ENCODE measurements around the gene ARID1B. TPM values are rescaled to one million over a fixed set of nuclear protein-coding genes. Genes with fewer than 3 reads are reported as not detected.
A peak's percentile ranks its signal among the peaks of the same experiment; 100 is the strongest.

ARID1B gene
- total and polyA plus RNA-seq, 9 of the 15 experiments (the other 6 are each of a cell fraction or from before 2014, with no cell fraction given) = 12.5 to 50.5 (median 25.8) TPM

DNA sequence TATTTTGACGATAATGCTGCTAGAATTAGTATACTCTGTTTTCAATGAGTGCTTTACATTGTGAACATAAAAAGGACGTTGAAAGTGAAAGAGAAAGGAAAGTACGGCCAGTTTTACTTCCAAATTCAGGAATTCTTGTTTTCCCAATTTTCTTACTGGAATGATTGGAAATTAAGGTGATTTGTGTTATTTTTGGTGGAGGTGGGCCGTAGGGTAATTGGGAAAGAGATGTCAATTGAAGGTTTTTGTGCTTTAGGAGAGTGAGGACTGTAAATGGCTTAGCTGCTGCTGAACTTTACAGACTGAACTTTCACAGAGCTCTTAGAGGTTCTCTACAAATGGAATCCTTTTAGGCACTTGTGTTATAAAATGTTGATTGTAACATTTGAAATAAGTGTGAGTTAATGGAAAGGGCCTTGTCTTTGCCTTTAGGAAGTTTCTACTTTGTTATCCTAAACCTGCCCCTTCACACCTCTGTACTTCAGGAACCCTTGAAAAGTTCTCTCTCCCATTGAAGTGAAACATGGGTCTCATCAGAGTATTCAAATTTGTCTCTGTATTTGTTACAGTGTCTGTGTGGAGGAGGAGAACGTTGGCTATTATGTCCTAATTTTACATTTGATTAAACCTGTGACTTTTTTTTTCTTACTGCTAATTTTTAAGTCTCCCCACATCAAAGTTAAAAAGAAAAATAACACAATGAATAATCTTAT lies 256.4 kb downstream of the ARID1B start:
- CTCF ChIA-PET (ENCODE audit: low intra/inter-chr PET ratio) = interaction anchor here (0.6 to 3.9 kb wide), 4 partner anchors 45 to 470 kb away, joined by 4 to 35 read pairs (median 7); no protein-coding TSS in a partner anchor
- Histone ChIP-seq H3K27ac (ENCODE audit: extremely low read depth, low read depth, low read length) (no peak overlapping the region), H3K9ac (ENCODE audit: insufficient read depth in 1 of 2, low read depth in 2 of 2, low read length in 2 of 2) (no peak overlapping the region), H3K36me3 (ENCODE audit: control insufficient read depth, insufficient read depth, low read length) (no peaks in the 10 kb centered on the region), H3K4me2 (ENCODE audit: insufficient read depth, low read length) (peak overlapping the region; percentile 23; the same call in 1 of the 2 replicates), H3K9me3 (replicated peaks; ENCODE audit: control insufficient read depth, insufficient read depth, low read depth, low read length) (no peaks in the 10 kb centered on the region), H3K27me3 (ENCODE audit: control insufficient read depth in 2 of 2, insufficient read depth in 2 of 2, low read length in 2 of 2) (no peaks in the 10 kb centered on the region), H3K79me2 (ENCODE audit: control insufficient read depth, insufficient read depth, low read length) (peaks cover 24% of the 10 kb centered on the region), H4K20me1 (replicated peaks; ENCODE audit: control insufficient read depth, insufficient read depth, low read length) (0 out of 2 replicates have a peak, but pooled peaks cover 5% of the 10 kb centered on the region), H3K4me1 (replicated peaks in 1 of 2; ENCODE audit: control insufficient read depth in 2 of 2, insufficient read depth in 2 of 2, low read length in 2 of 2) (no peaks in the 10 kb centered on the region; a peak in 3 of 5 replicates), H3K4me3 (no peak overlapping the region), H3K9me1 (ENCODE audit: control insufficient read depth, insufficient read depth, low read length) (no peaks in the 10 kb centered on the region), H2AFZ (ENCODE audit: low read depth, low read length) (no peak overlapping the region)
- DNase-seq (ENCODE audit: extremely low read depth in 1 of 4, low spot score in 3 of 4) (no peak), ATAC-seq (peak; percentile 52), FAIRE-seq (peak; percentile 69)
- POLR2A ChIA-PET = interaction anchor here (1.1 to 2.4 kb wide), 4 partner anchors 9 to 12 kb away, joined by 3 to 13 read pairs (median 4); no protein-coding TSS in a partner anchor
- intact Hi-C loops (cut with micrococcal nuclease) = loop anchor here (1.0 to 10.0 kb wide), 3 partner anchors 121 to 239 kb away; no protein-coding TSS in a partner anchor
- TF ChIP-seq NR1H2 (CRISPR knock-in tag; IDR thresholded peaks at IDR 0.05) (no peak), TBL1XR1 (IDR thresholded peaks at IDR 0.05; ENCODE audit: low read length in 2 of 2) (no peak), GABPB1 (CRISPR knock-in tag; IDR thresholded peaks at IDR 0.05) (no peak), ZNF589 (CRISPR knock-in tag; IDR thresholded peaks at IDR 0.05; ENCODE audit: low read depth) (no peak), GABPA (tag; conservative IDR thresholded peaks at IDR 0.05; ENCODE audit: low read depth) (no peak), BHLHE40 (IDR thresholded peaks at IDR 0.05; ENCODE audit: low read length) (no peak), PTBP1 (IDR thresholded peaks at IDR 0.05; ENCODE audit: low read depth, low read length) (no peak), ZNF282 (CRISPR knock-in tag; IDR thresholded peaks at IDR 0.05) (no peak), SMAD4 (CRISPR knock-in tag; conservative IDR thresholded peaks at IDR 0.05) (no peak), CHCHD3 (CRISPR knock-in tag; IDR thresholded peaks at IDR 0.05) (no peak), ATF1 (CRISPR knock-in tag; IDR thresholded peaks at IDR 0.05) (no peak), ATF1 (tag; IDR thresholded peaks at IDR 0.05) (no peak), TCF3 (CRISPR knock-in tag; IDR thresholded peaks at IDR 0.05) (no peak)
- TF ChIP-seq, protein P1, sequence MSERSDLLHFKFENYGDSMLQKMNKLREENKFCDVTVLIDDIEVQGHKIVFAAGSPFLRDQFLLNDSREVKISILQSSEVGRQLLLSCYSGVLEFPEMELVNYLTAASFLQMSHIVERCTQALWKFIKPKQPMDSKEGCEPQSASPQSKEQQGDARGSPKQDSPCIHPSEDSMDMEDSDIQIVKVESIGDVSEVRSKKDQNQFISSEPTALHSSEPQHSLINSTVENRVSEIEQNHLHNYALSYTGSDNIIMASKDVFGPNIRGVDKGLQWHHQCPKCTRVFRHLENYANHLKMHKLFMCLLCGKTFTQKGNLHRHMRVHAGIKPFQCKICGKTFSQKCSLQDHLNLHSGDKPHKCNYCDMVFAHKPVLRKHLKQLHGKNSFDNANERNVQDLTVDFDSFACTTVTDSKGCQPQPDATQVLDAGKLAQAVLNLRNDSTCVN (CRISPR knock-in tag; IDR thresholded peaks at IDR 0.05) = no peak
- TF ChIP-seq, protein P2, sequence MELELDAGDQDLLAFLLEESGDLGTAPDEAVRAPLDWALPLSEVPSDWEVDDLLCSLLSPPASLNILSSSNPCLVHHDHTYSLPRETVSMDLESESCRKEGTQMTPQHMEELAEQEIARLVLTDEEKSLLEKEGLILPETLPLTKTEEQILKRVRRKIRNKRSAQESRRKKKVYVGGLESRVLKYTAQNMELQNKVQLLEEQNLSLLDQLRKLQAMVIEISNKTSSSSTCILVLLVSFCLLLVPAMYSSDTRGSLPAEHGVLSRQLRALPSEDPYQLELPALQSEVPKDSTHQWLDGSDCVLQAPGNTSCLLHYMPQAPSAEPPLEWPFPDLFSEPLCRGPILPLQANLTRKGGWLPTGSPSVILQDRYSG (tag; conservative IDR thresholded peaks at IDR 0.05; ENCODE audit: low read depth) = no peak
- TF ChIP-seq, protein P3, sequence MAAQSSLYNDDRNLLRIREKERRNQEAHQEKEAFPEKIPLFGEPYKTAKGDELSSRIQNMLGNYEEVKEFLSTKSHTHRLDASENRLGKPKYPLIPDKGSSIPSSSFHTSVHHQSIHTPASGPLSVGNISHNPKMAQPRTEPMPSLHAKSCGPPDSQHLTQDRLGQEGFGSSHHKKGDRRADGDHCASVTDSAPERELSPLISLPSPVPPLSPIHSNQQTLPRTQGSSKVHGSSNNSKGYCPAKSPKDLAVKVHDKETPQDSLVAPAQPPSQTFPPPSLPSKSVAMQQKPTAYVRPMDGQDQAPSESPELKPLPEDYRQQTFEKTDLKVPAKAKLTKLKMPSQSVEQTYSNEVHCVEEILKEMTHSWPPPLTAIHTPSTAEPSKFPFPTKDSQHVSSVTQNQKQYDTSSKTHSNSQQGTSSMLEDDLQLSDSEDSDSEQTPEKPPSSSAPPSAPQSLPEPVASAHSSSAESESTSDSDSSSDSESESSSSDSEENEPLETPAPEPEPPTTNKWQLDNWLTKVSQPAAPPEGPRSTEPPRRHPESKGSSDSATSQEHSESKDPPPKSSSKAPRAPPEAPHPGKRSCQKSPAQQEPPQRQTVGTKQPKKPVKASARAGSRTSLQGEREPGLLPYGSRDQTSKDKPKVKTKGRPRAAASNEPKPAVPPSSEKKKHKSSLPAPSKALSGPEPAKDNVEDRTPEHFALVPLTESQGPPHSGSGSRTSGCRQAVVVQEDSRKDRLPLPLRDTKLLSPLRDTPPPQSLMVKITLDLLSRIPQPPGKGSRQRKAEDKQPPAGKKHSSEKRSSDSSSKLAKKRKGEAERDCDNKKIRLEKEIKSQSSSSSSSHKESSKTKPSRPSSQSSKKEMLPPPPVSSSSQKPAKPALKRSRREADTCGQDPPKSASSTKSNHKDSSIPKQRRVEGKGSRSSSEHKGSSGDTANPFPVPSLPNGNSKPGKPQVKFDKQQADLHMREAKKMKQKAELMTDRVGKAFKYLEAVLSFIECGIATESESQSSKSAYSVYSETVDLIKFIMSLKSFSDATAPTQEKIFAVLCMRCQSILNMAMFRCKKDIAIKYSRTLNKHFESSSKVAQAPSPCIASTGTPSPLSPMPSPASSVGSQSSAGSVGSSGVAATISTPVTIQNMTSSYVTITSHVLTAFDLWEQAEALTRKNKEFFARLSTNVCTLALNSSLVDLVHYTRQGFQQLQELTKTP (IDR thresholded peaks at IDR 0.05; ENCODE audit: low read depth in 1 of 2, partially characterized antibody in 2 of 2) = no peak
- no TSS peak for BruUV-seq (replicated peaks)
- 29% methylated on average over 5 of the region's 5 CpGs for WGBS (ENCODE audit: insufficient coverage, low coverage, missing lambda C conversion rate)
- in situ Hi-C loops (cut with MboI) = no loop called here
